ENCODE measurements around the gene FGF14. TPM values are rescaled to one million over a fixed set of nuclear protein-coding genes. Genes with fewer than 3 reads are reported as not detected.

Gene FGF14
- total RNA-seq, 1 experiment from 2014 or later, result not detected

- Histone ChIP-seq H3K27ac (ENCODE audit: low read length) (no peak overlapping the region), H3K27me3 (ENCODE audit: low read length) (peaks cover 56% of the 10 kb centered on the region), H3K79me2 (ENCODE audit: low read length) (no peaks in the 10 kb centered on the region), H3K9me2 (replicated peaks; ENCODE audit: low read length) (no peaks in the 10 kb centered on the region), H4K20me1 (ENCODE audit: low read length) (no peaks in the 10 kb centered on the region), H3K4me2 (ENCODE audit: low read length) (no peak overlapping the region), H3F3A (ENCODE audit: low read length, unreplicated experiment) (no peaks in the 10 kb centered on the region), H3K4me1 (ENCODE audit: insufficient read depth, low read length) (no peaks in the 10 kb centered on the region), H3K4me3 (ENCODE audit: low read length) (no peak overlapping the region), H2AFZ (ENCODE audit: low read length) (no peak overlapping the region), H3K9me3 (ENCODE audit: low read length) (no peaks in the 10 kb centered on the region), H3K36me3 (ENCODE audit: low read depth, low read length) (no peaks in the 10 kb centered on the region), H3K9ac (ENCODE audit: low read length) (no peak overlapping the region)
- ChIA-PET CTCF (no interaction called here), POLR2A (ENCODE audit: unreplicated experiment) (no interaction called here)
- no peak for ATAC-seq
- DNase-seq, result no peak
- TF ChIP-seq EZH2phosphoT487 (IDR thresholded peaks at IDR 0.05; ENCODE audit: borderline replicate concordance, low read length) (no peak), CTCF (conservative IDR thresholded peaks at IDR 0.05; ENCODE audit: low read depth, low read length) (no peak), EZH2 (IDR thresholded peaks at IDR 0.05; ENCODE audit: low read length, unreplicated experiment) (no peak)
- intact Hi-C loops (cut with micrococcal nuclease), result no loop called here
- no TSS peak for BruUV-seq (replicated peaks)
Observed at GRCh38 chr13:102311419-102311796, 90.4 kb downstream of the FGF14 start.

GRCh38 chr13:102310691-102311418 is 91.0 kb downstream of the FGF14 start:
- Histone ChIP-seq H3K9me3 (ENCODE audit: low read length) (no peaks in the 10 kb centered on the region), H3K9ac (ENCODE audit: low read length) (no peak overlapping the region), H3K79me2 (ENCODE audit: low read length) (no peaks in the 10 kb centered on the region), H3K9me2 (replicated peaks; ENCODE audit: low read length) (no peaks in the 10 kb centered on the region), H3K27ac (ENCODE audit: low read length) (no peak overlapping the region), H3K36me3 (ENCODE audit: low read depth, low read length) (no peaks in the 10 kb centered on the region), H3F3A (ENCODE audit: low read length, unreplicated experiment) (no peaks in the 10 kb centered on the region), H3K4me2 (ENCODE audit: low read length) (no peak overlapping the region), H4K20me1 (ENCODE audit: low read length) (no peaks in the 10 kb centered on the region), H3K4me3 (ENCODE audit: low read length) (no peak overlapping the region), H3K27me3 (ENCODE audit: low read length) (peaks cover 56% of the 10 kb centered on the region), H2AFZ (ENCODE audit: low read length) (no peak overlapping the region), H3K4me1 (ENCODE audit: insufficient read depth, low read length) (no peaks in the 10 kb centered on the region)
- DNase-seq (no peak), ATAC-seq (no peak)
- TF ChIP-seq EZH2 (IDR thresholded peaks at IDR 0.05; ENCODE audit: low read length, unreplicated experiment) (no peak), EZH2phosphoT487 (IDR thresholded peaks at IDR 0.05; ENCODE audit: borderline replicate concordance, low read length) (no peak), CTCF (conservative IDR thresholded peaks at IDR 0.05; ENCODE audit: low read depth, low read length) (no peak)
- POLR2A ChIA-PET (ENCODE audit: unreplicated experiment), result no interaction called here
- BruUV-seq (replicated peaks), result no TSS peak
- intact Hi-C loops (cut with micrococcal nuclease), result no loop called here
- CTCF ChIA-PET, result no interaction called here

- Histone ChIP-seq H3K9me2 (replicated peaks; ENCODE audit: low read length) (no peaks in the 10 kb centered on the region), H3K27ac (ENCODE audit: low read length) (no peak overlapping the region), H3K36me3 (ENCODE audit: low read depth, low read length) (no peaks in the 10 kb centered on the region), H3K4me1 (ENCODE audit: insufficient read depth, low read length) (no peaks in the 10 kb centered on the region), H3K4me3 (ENCODE audit: low read length) (no peak overlapping the region), H2AFZ (ENCODE audit: low read length) (no peak overlapping the region), H4K20me1 (ENCODE audit: low read length) (no peaks in the 10 kb centered on the region), H3K27me3 (ENCODE audit: low read length) (peaks cover 56% of the 10 kb centered on the region), H3F3A (ENCODE audit: low read length, unreplicated experiment) (no peaks in the 10 kb centered on the region), H3K9me3 (ENCODE audit: low read length) (no peaks in the 10 kb centered on the region), H3K9ac (ENCODE audit: low read length) (no peak overlapping the region), H3K79me2 (ENCODE audit: low read length) (no peaks in the 10 kb centered on the region), H3K4me2 (ENCODE audit: low read length) (no peak overlapping the region)
- ATAC-seq (no peak), DNase-seq (no peak)
- CTCF ChIA-PET, result no interaction called here
- no TSS peak for BruUV-seq (replicated peaks)
- intact Hi-C loops (cut with micrococcal nuclease), result no loop called here
- no peak for TF ChIP-seq CTCF (conservative IDR thresholded peaks at IDR 0.05; ENCODE audit: low read depth, low read length)
- TF ChIP-seq EZH2 (IDR thresholded peaks at IDR 0.05; ENCODE audit: low read length, unreplicated experiment), result no peak
- no peak for TF ChIP-seq EZH2phosphoT487 (IDR thresholded peaks at IDR 0.05; ENCODE audit: borderline replicate concordance, low read length)
- POLR2A ChIA-PET (ENCODE audit: unreplicated experiment), result no interaction called here
Observed at GRCh38 chr13:102309110-102309509, 92.7 kb downstream of the FGF14 start.

Data from PC-3 (cell line).